Gastrocnemius medialis (tissue), 4 donors: ENCODE measurements around the gene PLXNA2. TPM values are rescaled to one million over a fixed set of nuclear protein-coding genes. Genes with fewer than 3 reads are reported as not detected.
A peak's percentile ranks its signal among the peaks of the same experiment; 100 is the strongest.

Source experiments
- ATAC-seq, 2 donors: fragments of 150-250 bp; one replicate each; pipeline ENCODE4 v1.9.1; 2016
- DNase-seq, 2 donors: peaks; one replicate each; pipeline ENCODE4 v3.0.0-alpha.2; 2019
- H3K27ac ChIP-seq, 4 donors: fragments of 200-600 bp; sonication (generic); 1 replicate in 1 of 4; 2 replicates in 3 of 4; pipeline ENCODE4 v1.5.1; 2016 to 2018; ENCODE audit warnings: mild to moderate bottlenecking in 2 of 4, moderate library complexity in 1 of 4
- H3K27me3 ChIP-seq, 3 donors: fragments of 200-600 bp; sonication (generic) in 2 of 3; 1 replicate in 1 of 3; 2 replicates in 2 of 3; pipeline versions ENCODE4 v1.5.1 to v1.6.0; 2016 to 2019; ENCODE audit warnings: mild to moderate bottlenecking in 1 of 3, moderate library complexity in 1 of 3
- H3K36me3 ChIP-seq, 2 donors: fragments of 200-600 bp; sonication (generic) in 1 of 2; one replicate each; pipeline ENCODE4 v1.5.1; 2017 to 2018
- H3K4me1 ChIP-seq, 2 donors: fragments of 200-600 bp; sonication (generic) in 1 of 2; one replicate each; pipeline ENCODE4 v1.5.1; 2016 to 2017; ENCODE audit warnings: mild to moderate bottlenecking in 2 of 2
- H3K4me3 ChIP-seq, 4 donors: fragments of 200-600 bp; sonication (generic) in 3 of 4; 1 replicate in 1 of 4; 2 replicates in 3 of 4; pipeline ENCODE4 v1.5.1; 2016 to 2019; ENCODE audit warnings: mild to moderate bottlenecking in 2 of 4
- H3K9me3 ChIP-seq, 3 donors: fragments of 200-600 bp; sonication (generic) in 2 of 3; 1 replicate in 1 of 3; 2 replicates in 2 of 3; pipeline ENCODE4 v1.5.1; 2016 to 2019
- CTCF ChIP-seq, 5 experiments: fragments of 450-650 bp in 3 of 5; fragments of 200-600 bp in 2 of 5; sonication (generic) in 2 of 5; IDR thresholded peaks in 4 of 5; conservative IDR thresholded peaks in 1 of 5; 1 replicate in 4 of 5; 2 replicates in 1 of 5; pipeline ENCODE4 v1.5.1; 2016 to 2019; ENCODE audit warnings: antibody characterized with exemption in 5 of 5, mild to moderate bottlenecking in 3 of 5, moderate library complexity in 3 of 5
- POLR2A ChIP-seq, 2 donors: fragments of 450-650 bp; IDR thresholded peaks; one replicate each; pipeline ENCODE4 v1.6.1; 2017; ENCODE audit warnings: antibody characterized with exemption in 2 of 2, mild to moderate bottlenecking in 2 of 2, moderate library complexity in 2 of 2
- in situ Hi-C, 4 donors: fragments of 200-750 bp; cut with MboI; loops; one replicate each; pipeline versions ENCODE4 v1.15.0 to v1.8.0; 2017; ENCODE audit warnings: low sequenced_read_pairs in 4 of 4
- intact Hi-C: fragments of 100-400 bp; cut with DNase I; formaldehyde crosslinking; loops from one replicate; pipeline ENCODE4 v1.15.1; 2023; ENCODE audit warnings: low total_unique reads
- total RNA-seq, 4 donors: library from RNA; depleted of rRNA; stranded (reverse); fragments of >200 nt; gene quantifications; one replicate each; pipeline versions ENCODE4 v1.1.0 to v1.2.3, GENCODE V29; 2016

PLXNA2 gene
- total RNA-seq, 4 donors from 2014 or later: 12.4 to 20.0 (median 16.2) TPM

DNA sequence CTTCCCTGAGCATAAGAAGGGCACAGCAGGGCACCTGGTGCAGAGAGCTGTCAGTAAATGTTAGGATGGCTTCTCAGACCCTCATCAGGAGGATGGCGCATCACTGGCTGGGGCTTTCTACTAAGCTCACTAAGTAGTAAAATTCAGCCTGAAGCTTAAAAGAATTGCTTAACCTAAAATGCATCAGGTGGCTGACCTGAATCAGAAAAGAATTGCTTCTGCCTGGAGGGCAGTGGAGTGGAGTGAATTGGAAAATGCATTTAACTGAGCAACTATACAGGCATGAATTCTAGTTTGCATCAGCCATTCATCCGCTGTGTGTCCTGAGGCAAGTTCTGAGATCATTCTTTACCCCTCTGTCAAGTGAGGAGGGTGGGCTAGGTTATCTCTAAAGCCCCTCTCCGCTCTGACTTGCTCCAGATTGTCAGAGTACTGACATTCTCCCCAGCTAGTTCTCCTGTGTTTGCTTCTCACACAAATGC lies 191.2 kb downstream of the PLXNA2 start:
- H3K27me3 ChIP-seq: no peaks in the 10 kb centered on the region
- TF ChIP-seq POLR2A (IDR thresholded peaks at IDR 0.05) (no peak), CTCF (IDR thresholded peaks at IDR 0.05 in 4 of 5, conservative IDR thresholded peaks at IDR 0.05 in 1 of 5) (no peak)
- in situ Hi-C loops (no loop called here), intact Hi-C loops (loop anchor here (5.0 kb wide), 1 partner anchor 34 kb away; no protein-coding TSS in a partner anchor)
- H3K27ac ChIP-seq: no peak overlapping the region
- DNase-seq (no peak), ATAC-seq (no peak)
- H3K4me3 ChIP-seq: no peak overlapping the region
- no peaks in the 10 kb centered on the region for H3K9me3 ChIP-seq
- peaks cover 3 to 6% of the 10 kb centered on the region in 2 donors for H3K4me1 ChIP-seq
- peaks cover 0 to 61% of the 10 kb centered on the region in 2 donors for H3K36me3 ChIP-seq

- no peak for DNase-seq
- H3K4me1 ChIP-seq: peaks cover 12 to 14% of the 10 kb centered on the region in 2 donors
- ATAC-seq: no peak
- no peaks in the 10 kb centered on the region for H3K27me3 ChIP-seq
- TF ChIP-seq POLR2A (IDR thresholded peaks at IDR 0.05) (no peak), CTCF (IDR thresholded peaks at IDR 0.05 in 4 of 5, conservative IDR thresholded peaks at IDR 0.05 in 1 of 5) (no peak)
- intact Hi-C loops: loop anchor here (5.0 kb wide), 1 partner anchor 35 kb away; no protein-coding TSS in a partner anchor
- no peaks in the 10 kb centered on the region for H3K9me3 ChIP-seq
- in situ Hi-C loops: no loop called here
- H3K27ac ChIP-seq: no peak overlapping the region
- H3K36me3 ChIP-seq: peaks cover 0 to 55% of the 10 kb centered on the region in 2 donors
- H3K4me3 ChIP-seq: no peak overlapping the region
Observed at GRCh38 chr1:208052135-208052534, 192.0 kb downstream of the PLXNA2 start.

DNA sequence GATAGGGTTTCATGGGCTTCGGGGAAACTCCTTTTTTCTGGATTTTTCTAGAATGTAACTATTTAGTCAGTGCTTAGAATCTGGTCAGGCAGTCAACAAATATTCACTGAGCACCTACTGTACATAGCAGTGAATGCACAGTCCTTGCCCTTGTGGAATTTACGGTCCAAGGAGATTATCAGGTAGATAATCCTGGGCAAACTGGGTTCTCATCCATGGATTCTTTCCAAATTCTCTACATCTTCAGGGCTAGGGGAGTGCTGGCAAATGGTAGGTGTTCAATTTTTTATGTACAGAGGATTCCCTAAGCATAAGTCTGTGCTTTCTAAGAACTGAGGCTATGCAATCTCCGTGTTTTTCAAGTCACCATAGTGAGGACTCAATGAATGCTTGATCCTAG lies 192.5 kb downstream of the PLXNA2 start:
- Histone ChIP-seq H3K27me3 (no peaks in the 10 kb centered on the region), H3K36me3 (peaks cover 0 to 55% of the 10 kb centered on the region in 2 donors), H3K4me3 (no peak overlapping the region), H3K4me1 (peaks cover 17 to 19% of the 10 kb centered on the region in 2 donors), H3K27ac (no peak overlapping the region), H3K9me3 (no peaks in the 10 kb centered on the region)
- TF ChIP-seq POLR2A (IDR thresholded peaks at IDR 0.05) (no peak), CTCF (IDR thresholded peaks at IDR 0.05 in 4 of 5, conservative IDR thresholded peaks at IDR 0.05 in 1 of 5) (no peak)
- in situ Hi-C loops (no loop called here), intact Hi-C loops (loop anchor here (5.0 kb wide), 1 partner anchor 36 kb away; no protein-coding TSS in a partner anchor)
- DNase-seq (no peak), ATAC-seq (no peak)

DNA sequence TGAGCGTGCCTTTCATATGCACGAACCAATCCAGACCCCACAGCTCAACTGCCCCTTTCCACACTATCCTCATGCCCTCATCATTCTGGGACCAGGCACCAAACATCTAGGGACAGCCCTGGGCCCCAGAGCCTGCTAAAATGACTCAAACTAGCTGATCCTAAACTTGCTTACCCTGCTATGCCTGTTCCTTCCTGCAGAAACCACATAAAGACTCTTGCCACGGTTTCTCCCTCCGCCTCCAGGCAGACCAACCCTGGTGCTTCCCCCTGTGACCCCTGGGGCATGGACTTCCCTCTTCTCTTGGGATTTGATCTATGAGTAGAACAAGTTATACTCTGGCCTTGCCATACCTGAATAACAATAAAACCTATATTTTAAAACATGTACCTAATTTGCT lies 195.3 kb downstream of the PLXNA2 start:
- no peak for DNase-seq
- peaks cover 0 to 54% of the 10 kb centered on the region in 2 donors for H3K36me3 ChIP-seq
- no peak for ATAC-seq
- no peaks in the 10 kb centered on the region for H3K9me3 ChIP-seq
- TF ChIP-seq CTCF (IDR thresholded peaks at IDR 0.05 in 4 of 5, conservative IDR thresholded peaks at IDR 0.05 in 1 of 5) (no peak), POLR2A (IDR thresholded peaks at IDR 0.05) (no peak)
- intact Hi-C loops: no loop called here
- no peak overlapping the region for H3K4me3 ChIP-seq
- in situ Hi-C loops: no loop called here
- H3K27me3 ChIP-seq: no peaks in the 10 kb centered on the region
- peaks cover 24 to 29% of the 10 kb centered on the region in 2 donors for H3K4me1 ChIP-seq
- H3K27ac ChIP-seq: peak overlapping the region in 2 of 4 donors; percentile 65 to 81

DNA sequence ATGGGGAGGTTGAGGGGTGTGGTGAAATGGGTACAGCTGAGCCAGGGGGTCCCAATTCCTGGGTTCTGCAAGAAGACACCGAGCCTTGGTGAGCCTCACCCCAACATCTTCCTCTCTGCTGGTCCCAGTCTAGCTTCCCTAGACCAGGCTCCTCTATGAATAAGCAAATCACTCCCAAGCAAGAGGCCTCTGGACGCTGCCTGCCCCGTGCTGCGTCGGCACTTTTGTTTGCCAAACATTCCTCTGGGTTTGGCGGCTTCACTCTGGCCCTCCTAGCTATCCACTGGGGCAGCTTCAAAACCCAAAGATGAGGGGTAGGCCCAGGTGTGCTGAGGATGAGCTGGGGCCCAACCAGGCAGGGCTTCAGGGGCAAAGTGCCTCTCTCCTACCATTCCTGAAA lies 196.2 kb downstream of the PLXNA2 start:
- Histone ChIP-seq H3K27ac (peak overlapping the region; percentile 65 to 81 (median 74)), H3K36me3 (peaks cover 0 to 52% of the 10 kb centered on the region in 2 donors), H3K27me3 (no peaks in the 10 kb centered on the region), H3K4me1 (peaks cover 24 to 29% of the 10 kb centered on the region in 2 donors), H3K9me3 (no peaks in the 10 kb centered on the region), H3K4me3 (no peak overlapping the region)
- TF ChIP-seq POLR2A (IDR thresholded peaks at IDR 0.05) (no peak), CTCF (IDR thresholded peaks at IDR 0.05 in 4 of 5, conservative IDR thresholded peaks at IDR 0.05 in 1 of 5) (no peak)
- in situ Hi-C loops (no loop called here), intact Hi-C loops (no loop called here)
- DNase-seq: peak; percentile 31 to 60
- ATAC-seq: peak; percentile 57 to 77
